ENCODE results near the gene CTXND2. TPM values are rescaled to one million over a fixed set of nuclear protein-coding genes. Genes with fewer than 3 reads are reported as not detected.
"Not testable (repeated sequence)": the region's sequence is repeated elsewhere in the genome, so short reads cannot be mapped to it uniquely, and the experiment has no call there.

CTXND2 gene
- total RNA-seq, 1 donor from 2014 or later, result not detected

- no peak overlapping the region for H3K4me3 Mint-ChIP-seq
- TF ChIP-seq CTCF (IDR thresholded peaks at IDR 0.05) (no peak), EZH2 (IDR thresholded peaks at IDR 0.05) (no peak), EZH2phosphoT487 (IDR thresholded peaks at IDR 0.05) (no peak)
- H3K9me3 Mint-ChIP-seq, result no peaks in the 10 kb centered on the region
- H3K27me3 Mint-ChIP-seq (ENCODE audit: insufficient read depth, low read depth), result no peaks in the 10 kb centered on the region
- no peaks in the 10 kb centered on the region for H3K27me3 ChIP-seq
- no peak overlapping the region for H3K27ac Mint-ChIP-seq
- no peaks in the 10 kb centered on the region for H3K4me1 ChIP-seq
- no peaks in the 10 kb centered on the region for H3K79me2 ChIP-seq (ENCODE audit: low read depth)
- H3K36me3 ChIP-seq, result no peaks in the 10 kb centered on the region
- H3F3A ChIP-seq (ENCODE audit: low read depth), result no peaks in the 10 kb centered on the region
- H4K20me1 ChIP-seq (ENCODE audit: low read depth), result no peaks in the 10 kb centered on the region
- H3K4me2 ChIP-seq, result no peak overlapping the region
- H3K4me1 Mint-ChIP-seq, result no peaks in the 10 kb centered on the region
- no peak overlapping the region for H3K9ac ChIP-seq
- no peak overlapping the region for H3K4me3 ChIP-seq
- no peaks in the 10 kb centered on the region for H3K36me3 Mint-ChIP-seq
- H3K9me3 ChIP-seq (ENCODE audit: low read depth), result no peaks in the 10 kb centered on the region
- H2AFZ ChIP-seq (replicated peaks), result peak overlapping the region; percentile 2
- no peak overlapping the region for H3K27ac ChIP-seq
- DNase-seq (ENCODE audit: low spot score), result no peak
These were observed 8.7 kb downstream of the CTXND2 start for GRCh38 chr1:150895618-150896017.

GRCh38 chr1:150899795-150900194, 12.9 kb downstream of the CTXND2 start:
- DNase-seq (ENCODE audit: low spot score); H3K9ac ChIP-seq; H3K27ac ChIP-seq; H3K4me3 ChIP-seq; H4K20me1 ChIP-seq (ENCODE audit: low read depth); H3K4me2 ChIP-seq; H3K36me3 ChIP-seq; H3K4me3 Mint-ChIP-seq; H3K27ac Mint-ChIP-seq; H3K4me1 ChIP-seq; H3F3A ChIP-seq (ENCODE audit: low read depth); H3K4me1 Mint-ChIP-seq; H3K27me3 ChIP-seq; H3K79me2 ChIP-seq (ENCODE audit: low read depth); H3K9me3 Mint-ChIP-seq; H3K27me3 Mint-ChIP-seq (ENCODE audit: insufficient read depth, low read depth); H3K9me3 ChIP-seq (ENCODE audit: low read depth); H3K36me3 Mint-ChIP-seq: not testable (repeated sequence)
- peak overlapping the region; percentile 5 for H2AFZ ChIP-seq (replicated peaks)

- Histone ChIP-seq H2AFZ (replicated peaks) (no peak overlapping the region), H3K27ac (no peak overlapping the region), H3K4me3 (no peak overlapping the region), H3K4me2 (no peak overlapping the region), H3K36me3 (no peaks in the 10 kb centered on the region), H3K27me3 (no peaks in the 10 kb centered on the region), H4K20me1 (ENCODE audit: low read depth) (no peaks in the 10 kb centered on the region), H3K9me3 (ENCODE audit: low read depth) (no peaks in the 10 kb centered on the region), H3K4me1 (no peaks in the 10 kb centered on the region), H3F3A (ENCODE audit: low read depth) (no peaks in the 10 kb centered on the region), H3K9ac (no peak overlapping the region), H3K79me2 (ENCODE audit: low read depth) (no peaks in the 10 kb centered on the region)
- TF ChIP-seq EZH2phosphoT487 (IDR thresholded peaks at IDR 0.05), result no peak
- no peak for TF ChIP-seq CTCF (IDR thresholded peaks at IDR 0.05)
- no peak for TF ChIP-seq EZH2 (IDR thresholded peaks at IDR 0.05)
- Mint-ChIP-seq H3K9me3 (no peaks in the 10 kb centered on the region), H3K4me3 (no peak overlapping the region), H3K4me1 (no peaks in the 10 kb centered on the region), H3K27ac (no peak overlapping the region), H3K27me3 (ENCODE audit: insufficient read depth, low read depth) (peaks cover 4% of the 10 kb centered on the region), H3K36me3 (no peaks in the 10 kb centered on the region)
- no peak for DNase-seq (ENCODE audit: low spot score)
These were observed 15.4 kb downstream of the CTXND2 start for GRCh38 chr1:150902346-150902745.

DNA sequence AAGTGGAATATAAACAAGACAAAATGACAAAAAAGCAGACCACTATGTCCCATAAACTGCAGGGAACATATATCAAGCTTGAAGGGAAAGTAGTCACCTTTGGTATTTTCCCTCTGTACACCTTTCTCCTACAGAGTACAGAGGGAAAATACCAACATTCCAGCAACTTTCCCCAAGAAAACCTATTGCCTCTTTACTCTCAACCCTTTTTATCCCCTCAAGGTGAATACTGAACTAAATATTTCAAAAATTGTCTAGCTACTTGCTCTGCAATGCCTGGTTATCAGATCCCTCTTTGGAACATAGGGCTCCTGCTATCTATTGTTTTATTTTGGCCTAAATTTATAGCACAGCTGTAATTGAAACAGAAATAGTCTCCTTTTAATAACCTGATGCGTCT, 15.8 kb downstream of the CTXND2 start:
- Mint-ChIP-seq H3K27me3 (ENCODE audit: insufficient read depth, low read depth) (peaks cover 4% of the 10 kb centered on the region), H3K9me3 (no peaks in the 10 kb centered on the region), H3K4me1 (no peaks in the 10 kb centered on the region), H3K36me3 (no peaks in the 10 kb centered on the region), H3K4me3 (no peak overlapping the region), H3K27ac (no peak overlapping the region)
- Histone ChIP-seq H3K36me3 (no peaks in the 10 kb centered on the region), H2AFZ (replicated peaks) (no peak overlapping the region), H3K4me3 (no peak overlapping the region), H4K20me1 (ENCODE audit: low read depth) (no peaks in the 10 kb centered on the region), H3K4me2 (no peak overlapping the region), H3K27ac (no peak overlapping the region), H3K9me3 (ENCODE audit: low read depth) (no peaks in the 10 kb centered on the region), H3K79me2 (ENCODE audit: low read depth) (no peaks in the 10 kb centered on the region), H3F3A (ENCODE audit: low read depth) (no peaks in the 10 kb centered on the region), H3K9ac (no peak overlapping the region), H3K27me3 (no peaks in the 10 kb centered on the region), H3K4me1 (no peaks in the 10 kb centered on the region)
- DNase-seq (ENCODE audit: low spot score), result no peak
- no peak for TF ChIP-seq EZH2phosphoT487 (IDR thresholded peaks at IDR 0.05)
